ENCODE results near the gene IFITM5.

DNA sequence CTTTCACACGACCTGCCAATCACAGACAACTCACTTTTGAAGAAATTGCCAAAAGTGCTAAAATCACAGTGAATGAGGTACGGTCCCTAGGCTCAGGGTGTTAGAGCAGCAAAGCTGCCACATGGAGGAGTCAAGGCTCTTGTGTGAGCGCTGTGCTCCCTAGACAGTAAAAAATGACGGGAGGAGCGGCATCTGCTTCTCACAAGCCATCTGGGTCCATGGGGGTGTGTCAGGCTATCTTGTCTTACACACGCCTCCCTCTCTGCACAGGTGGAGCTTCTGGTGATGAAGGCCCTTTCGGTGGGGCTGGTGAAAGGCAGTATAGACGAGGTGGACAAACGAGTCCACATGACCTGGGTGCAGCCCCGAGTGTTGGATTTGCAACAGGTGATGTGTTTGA lies 47.8 kb downstream of the IFITM5 start:
- TF ChIP-seq POLR2A (IDR thresholded peaks at IDR 0.05), result no peak
- no peak for TF ChIP-seq CTCF (IDR thresholded peaks at IDR 0.05)

Data from ovary (tissue), 3 donors.